Mammary epithelial cell (primary cell): Measurements from ENCODE around the gene RALB.

Experiments used
- EZH2 ChIP-seq: IDR thresholded peaks from 2 replicates; pipeline ENCODE4 v1.6.1; 2012; ENCODE audit warnings: low read length, inconsistent platforms, borderline replicate concordance
- TF ChIP-seq, protein P1 (sequence below), 2 donors: IDR thresholded peaks in 1 of 2; conservative IDR thresholded peaks in 1 of 2; 2 replicates each; pipeline ENCODE4 v1.5.1; 2011 to 2012; ENCODE audit warnings: inconsistent platforms in 2 of 2, low read length in 2 of 2, mild to moderate bottlenecking in 2 of 2, control low read depth in 1 of 2, low read depth in 1 of 2; ENCODE audit not compliant: insufficient read depth in 1 of 2; ENCODE audit errors: extremely low read depth in 1 of 2

DNA sequence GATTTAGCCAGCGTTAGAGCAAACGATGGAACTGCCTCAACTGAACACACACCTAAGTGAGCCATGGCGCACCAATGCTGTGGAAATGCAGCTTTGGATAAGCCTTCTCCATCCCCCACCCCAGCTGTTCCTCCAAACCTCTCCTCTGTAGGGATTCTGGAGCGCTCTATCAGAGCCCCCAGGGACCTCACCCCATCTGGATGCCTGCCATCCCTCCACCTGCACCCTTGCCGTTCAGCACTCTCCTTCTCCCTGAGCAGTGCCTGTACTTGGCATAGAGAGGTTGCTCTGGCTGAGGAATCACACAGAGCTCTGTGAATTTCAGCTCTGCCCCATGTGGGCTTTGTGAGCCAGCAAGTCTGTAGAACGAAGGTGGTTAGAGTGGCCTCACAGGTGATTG, 50.5 kb downstream of the RALB start:
- TF ChIP-seq EZH2, result no peak
- TF ChIP-seq, protein P1, sequence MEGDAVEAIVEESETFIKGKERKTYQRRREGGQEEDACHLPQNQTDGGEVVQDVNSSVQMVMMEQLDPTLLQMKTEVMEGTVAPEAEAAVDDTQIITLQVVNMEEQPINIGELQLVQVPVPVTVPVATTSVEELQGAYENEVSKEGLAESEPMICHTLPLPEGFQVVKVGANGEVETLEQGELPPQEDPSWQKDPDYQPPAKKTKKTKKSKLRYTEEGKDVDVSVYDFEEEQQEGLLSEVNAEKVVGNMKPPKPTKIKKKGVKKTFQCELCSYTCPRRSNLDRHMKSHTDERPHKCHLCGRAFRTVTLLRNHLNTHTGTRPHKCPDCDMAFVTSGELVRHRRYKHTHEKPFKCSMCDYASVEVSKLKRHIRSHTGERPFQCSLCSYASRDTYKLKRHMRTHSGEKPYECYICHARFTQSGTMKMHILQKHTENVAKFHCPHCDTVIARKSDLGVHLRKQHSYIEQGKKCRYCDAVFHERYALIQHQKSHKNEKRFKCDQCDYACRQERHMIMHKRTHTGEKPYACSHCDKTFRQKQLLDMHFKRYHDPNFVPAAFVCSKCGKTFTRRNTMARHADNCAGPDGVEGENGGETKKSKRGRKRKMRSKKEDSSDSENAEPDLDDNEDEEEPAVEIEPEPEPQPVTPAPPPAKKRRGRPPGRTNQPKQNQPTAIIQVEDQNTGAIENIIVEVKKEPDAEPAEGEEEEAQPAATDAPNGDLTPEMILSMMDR (conservative IDR thresholded peaks at IDR 0.05 in 1 of 2, IDR thresholded peaks at IDR 0.05 in 1 of 2; ENCODE audit: extremely low read depth in 1 of 2, insufficient read depth in 1 of 2, low read depth in 1 of 2, low read length in 2 of 2), result no peak
